H9 (cell line): ENCODE data around the gene RALGAPB. TPM values are rescaled to one million over a fixed set of nuclear protein-coding genes. Genes with fewer than 3 reads are reported as not detected.

ENCODE experiments used
- DNase-seq: peaks from one replicate; pipeline ENCODE4 v3.0.0-alpha.2; 2017
- H2AFZ ChIP-seq: one replicate; pipeline ENCODE4 v1.6.1; 2013; ENCODE audit warnings: mild to moderate bottlenecking, low read length, control low read depth, moderate library complexity
- H2AK5ac ChIP-seq: 2 replicates; pipeline ENCODE4 v1.6.1; 2013; ENCODE audit warnings: low read length, control low read depth, mixed read lengths; ENCODE audit not compliant: insufficient read length
- H2BK120ac ChIP-seq: one replicate; pipeline ENCODE4 v1.6.1; 2013; ENCODE audit warnings: low read depth, mild to moderate bottlenecking, low read length, control low read depth, inconsistent platforms; ENCODE audit not compliant: poor library complexity, severe bottlenecking
- H2BK12ac ChIP-seq: 2 replicates; pipeline ENCODE4 v1.6.1; 2013; ENCODE audit warnings: low read length, control low read depth, mixed read lengths, low read depth; ENCODE audit not compliant: insufficient read length
- H2BK15ac ChIP-seq: 2 replicates; pipeline ENCODE4 v1.6.1; 2013; ENCODE audit warnings: low read depth, low read length, control low read depth
- H2BK20ac ChIP-seq: one replicate; pipeline ENCODE4 v1.6.1; 2013; ENCODE audit warnings: low read depth, mild to moderate bottlenecking, low read length, control low read depth, inconsistent platforms; ENCODE audit not compliant: poor library complexity, severe bottlenecking
- H2BK5ac ChIP-seq: 2 replicates; pipeline ENCODE4 v1.6.1; 2013; ENCODE audit warnings: low read length, control low read depth, mixed read lengths; ENCODE audit not compliant: insufficient read length
- H3K14ac ChIP-seq: 2 replicates; pipeline ENCODE4 v1.6.1; 2013; ENCODE audit warnings: low read length, control low read depth; ENCODE audit not compliant: insufficient read depth
- H3K18ac ChIP-seq: 2 replicates; pipeline ENCODE4 v1.6.1; 2013; ENCODE audit warnings: low read depth, mild to moderate bottlenecking, mixed read lengths, low read length, control low read depth; ENCODE audit not compliant: insufficient read length
- H3K23ac ChIP-seq: 2 replicates; pipeline ENCODE4 v1.6.1; 2013; ENCODE audit warnings: low read length, control low read depth, mixed read lengths, low read depth; ENCODE audit not compliant: insufficient read length
- H3K23me2 ChIP-seq: 2 replicates; pipeline ENCODE4 v1.6.1; 2013; ENCODE audit warnings: low read depth, mild to moderate bottlenecking, mixed read lengths, low read length, control low read depth; ENCODE audit not compliant: insufficient read length, poor library complexity, severe bottlenecking
- H3K27ac ChIP-seq: 2 replicates; pipeline ENCODE4 v1.5.1; 2013; ENCODE audit warnings: low read length, control low read depth, mixed read lengths, low read depth; ENCODE audit not compliant: insufficient read length
- H3K27me3 ChIP-seq: 2 replicates; pipeline ENCODE4 v1.6.1; 2013; ENCODE audit warnings: low read length, control low read depth, inconsistent platforms; ENCODE audit not compliant: insufficient read depth
- H3K4ac ChIP-seq: 2 replicates; pipeline ENCODE4 v1.6.1; 2013; ENCODE audit warnings: low read depth, mild to moderate bottlenecking, control low read depth, inconsistent platforms, low read length, moderate library complexity
- H3K4me1 ChIP-seq: 2 replicates; pipeline ENCODE4 v1.6.1; 2013; ENCODE audit warnings: low read length, control low read depth, inconsistent platforms; ENCODE audit not compliant: insufficient read depth
- H3K4me2 ChIP-seq: 2 replicates; pipeline ENCODE4 v1.6.1; 2013; ENCODE audit warnings: low read length, control low read depth, mixed read lengths; ENCODE audit not compliant: insufficient read length, insufficient read depth
- H3K56ac ChIP-seq: 2 replicates; pipeline ENCODE4 v1.6.1; 2013; ENCODE audit warnings: low read depth, mild to moderate bottlenecking, mixed read lengths, low read length, control low read depth; ENCODE audit not compliant: insufficient read length
- H3K79me1 ChIP-seq: 2 replicates; pipeline ENCODE4 v1.6.1; 2013; ENCODE audit warnings: low read depth, mild to moderate bottlenecking, moderate library complexity, low read length, control low read depth, inconsistent platforms; ENCODE audit not compliant: insufficient read depth, poor library complexity, severe bottlenecking
- H3K79me2 ChIP-seq: 2 replicates; pipeline ENCODE4 v1.6.1; 2013; ENCODE audit warnings: low read length, control low read depth, inconsistent platforms; ENCODE audit not compliant: insufficient read depth
- H3K9ac ChIP-seq: 2 replicates; pipeline ENCODE4 v1.6.1; 2013; ENCODE audit warnings: low read length, control low read depth, mixed read lengths; ENCODE audit not compliant: insufficient read length; ENCODE audit errors: extremely low read depth
- H3K9me3 ChIP-seq: one replicate; pipeline ENCODE4 v1.6.1; 2013; ENCODE audit warnings: low read depth, low read length, inconsistent platforms; ENCODE audit not compliant: control insufficient read depth
- H3T11ph ChIP-seq: one replicate; pipeline ENCODE4 v1.6.1; 2013; ENCODE audit warnings: mild to moderate bottlenecking, low read length, control low read depth, inconsistent platforms
- H4K20me1 ChIP-seq: one replicate; pipeline ENCODE4 v1.6.1; 2013; ENCODE audit not compliant: control insufficient read depth, insufficient read length, insufficient read depth
- H4K5ac ChIP-seq: 2 replicates; pipeline ENCODE4 v1.6.1; 2013; ENCODE audit warnings: low read depth, mild to moderate bottlenecking, mixed read lengths, low read length, control low read depth; ENCODE audit not compliant: insufficient read length
- H4K8ac ChIP-seq: replicated peaks from 2 replicates; pipeline ENCODE4 v1.6.1; 2013; ENCODE audit warnings: low read length, control low read depth, mixed read lengths, low read depth; ENCODE audit not compliant: insufficient read length
- H4K91ac ChIP-seq: 2 replicates; pipeline ENCODE4 v1.6.1; 2013; ENCODE audit warnings: low read depth, mild to moderate bottlenecking, moderate library complexity, mixed read lengths, low read length, control low read depth; ENCODE audit not compliant: insufficient read length
- H3K27ac Mint-ChIP-seq, 3 experiments: 2 replicates in 2 of 3; 3 replicates in 1 of 3; pipeline ENCODE4 v1.8.0; 2020 to 2021; ENCODE audit warnings: mixed read lengths in 3 of 3, mild to moderate bottlenecking in 1 of 3, moderate library complexity in 1 of 3
- H3K27me3 Mint-ChIP-seq: 2 replicates; pipeline ENCODE4 v1.8.0; 2021; ENCODE audit warnings: low read depth, mild to moderate bottlenecking, moderate library complexity, mixed read lengths
- H3K36me3 Mint-ChIP-seq, 3 experiments: 2 replicates in 2 of 3; 3 replicates in 1 of 3; pipeline ENCODE4 v1.8.0; 2020 to 2021; ENCODE audit warnings: low read depth in 3 of 3, mixed read lengths in 3 of 3; ENCODE audit not compliant: insufficient read depth in 1 of 3
- H3K4me1 Mint-ChIP-seq, 2 experiments: 2 replicates each; pipeline ENCODE4 v1.8.0; 2020; ENCODE audit warnings: mixed read lengths in 2 of 2
- H3K4me3 Mint-ChIP-seq, 2 experiments: 2 replicates in 1 of 2; 3 replicates in 1 of 2; pipeline ENCODE4 v1.8.0; 2020 to 2021; ENCODE audit warnings: mild to moderate bottlenecking in 2 of 2, mixed read lengths in 2 of 2, moderate library complexity in 1 of 2
- H3K9me3 Mint-ChIP-seq, 2 experiments: 2 replicates in 1 of 2; 3 replicates in 1 of 2; pipeline ENCODE4 v1.8.0; 2020; ENCODE audit warnings: mild to moderate bottlenecking in 2 of 2, mixed read lengths in 2 of 2, moderate library complexity in 1 of 2
- CTCF ChIP-seq: fragments of 200-600 bp; sonication (generic); conservative IDR thresholded peaks from 3 replicates; pipeline ENCODE4 v1.8.0; 2021; ENCODE audit warnings: antibody characterized with exemption, mild to moderate bottlenecking
- WGBS: extraction: QIAGEN DNeasy Blood & Tissue Kit; methylation state at CpG from one replicate; pipeline ENCODE4 v1.1.7; 2013; ENCODE audit warnings: missing lambda C conversion rate, low lambda C conversion rate, mixed read lengths; ENCODE audit not compliant: insufficient read length; ENCODE audit errors: extremely low coverage; 5-methylcytosine and 5-hydroxymethylcytosine counted together
- total RNA-seq: library from RNA; stranded (reverse); gene quantifications from 2 replicates; pipeline ENCODE4 v1.2.1, GENCODE V29; 2021

RALGAPB gene
- total RNA-seq, 1 experiment from 2014 or later = 28.5 TPM

GRCh38 chr20:38452880-38453624 is 19.6 kb upstream of the RALGAPB start:
- Histone ChIP-seq H3K4me2 (no peak overlapping the region), H3K9me3 (no peaks in the 10 kb centered on the region), H3K79me1 (no peaks in the 10 kb centered on the region), H3K27me3 (no peaks in the 10 kb centered on the region), H4K20me1 (no peaks in the 10 kb centered on the region), H2AFZ (no peak overlapping the region), H3K4ac (no peak overlapping the region), H2BK20ac (no peak overlapping the region), H3T11ph (no peak overlapping the region), H2BK120ac (no peak overlapping the region), H3K27ac (no peak overlapping the region), H2BK15ac (no peak overlapping the region), H4K8ac (no peak overlapping the region), H4K91ac (no peak overlapping the region), H2AK5ac (no peak overlapping the region), H2BK5ac (no peak overlapping the region), H2BK12ac (no peak overlapping the region), H3K9ac (no peak overlapping the region), H3K23ac (no peak overlapping the region), H3K4me1 (no peaks in the 10 kb centered on the region), H3K18ac (no peak overlapping the region), H3K14ac (no peak overlapping the region), H4K5ac (no peak overlapping the region), H3K79me2 (no peaks in the 10 kb centered on the region), H3K23me2 (no peaks in the 10 kb centered on the region), H3K56ac (no peak overlapping the region)
- H3K4me1 Mint-ChIP-seq = peaks cover 0 to 4% of the 10 kb centered on the region in 2 experiments; a peak in 1 of 4 replicates
- H3K9me3 Mint-ChIP-seq = no peaks in the 10 kb centered on the region
- H3K27me3 Mint-ChIP-seq = peaks cover 6% of the 10 kb centered on the region
- H3K4me3 Mint-ChIP-seq = no peak overlapping the region
- peak overlapping the region in 1 of 3 experiments; percentile 2; a peak in 2 of 7 replicates for H3K27ac Mint-ChIP-seq
- no CpG with 5 or more reads among the region's 19 CpGs for WGBS
- no peak for DNase-seq
- no peak for TF ChIP-seq CTCF
- peaks cover 20 to 34% (median 30%) of the 10 kb centered on the region in 3 experiments; a peak in 6 of 7 replicates for H3K36me3 Mint-ChIP-seq
